Colonic mucosa (tissue), 4 donors: ENCODE measurements around the gene FAM98B. TPM values are rescaled to one million over a fixed set of nuclear protein-coding genes. Genes with fewer than 3 reads are reported as not detected.

Experiments
- DNase-seq: peaks from one replicate; pipeline ENCODE4 v3.0.0-alpha.2; 2020
- H3K27ac ChIP-seq: fragments of 200-600 bp; one replicate; pipeline ENCODE4 v1.8.0; 2021
- H3K27me3 ChIP-seq: fragments of 200-600 bp; one replicate; pipeline ENCODE4 v1.8.0; 2021
- H3K36me3 ChIP-seq: fragments of 200-600 bp; one replicate; pipeline ENCODE4 v1.8.0; 2021
- H3K4me1 ChIP-seq: fragments of 200-600 bp; one replicate; pipeline ENCODE4 v1.8.0; 2021; ENCODE audit warnings: mild to moderate bottlenecking
- H3K4me3 ChIP-seq: fragments of 200-600 bp; one replicate; pipeline ENCODE4 v1.8.0; 2021
- H3K9ac ChIP-seq, 2 donors: one replicate each; pipeline ENCODE4 v1.7.0; 2013; ENCODE audit warnings: control low read depth in 2 of 2, low read depth in 2 of 2, low read length in 2 of 2
- H3K9me3 ChIP-seq: fragments of 200-600 bp; one replicate; pipeline ENCODE4 v1.8.0; 2021
- intact Hi-C: fragments of 100-400 bp; cut with DNase I; formaldehyde crosslinking; loops from one replicate; pipeline ENCODE4 v1.14.1; 2022
- total RNA-seq, 2 donors: library from RNA; stranded (reverse); fragmentation: NEBNext Ultra II Directional in 1 of 2; extraction: Animal tissue kit (Norgen Biotek cat#: 25700) in 1 of 2; gene quantifications; one replicate each; pipeline ENCODE4 v1.2.1, GENCODE V29; 2021
- TF ChIP-seq, protein P1 (sequence below): fragments of 200-600 bp; IDR thresholded peaks from one replicate; pipeline ENCODE4 v1.8.0; 2022; ENCODE audit warnings: antibody characterized with exemption, mild to moderate bottlenecking
- donor health status: healthy.
- donor health status: DM: no; HTN: no; CAD: no.
- donor health status: DM: no; HTN: no; CAD: no.

FAM98B gene
- total RNA-seq, 2 donors from 2014 or later, result 20.0 to 20.9 TPM

DNA sequence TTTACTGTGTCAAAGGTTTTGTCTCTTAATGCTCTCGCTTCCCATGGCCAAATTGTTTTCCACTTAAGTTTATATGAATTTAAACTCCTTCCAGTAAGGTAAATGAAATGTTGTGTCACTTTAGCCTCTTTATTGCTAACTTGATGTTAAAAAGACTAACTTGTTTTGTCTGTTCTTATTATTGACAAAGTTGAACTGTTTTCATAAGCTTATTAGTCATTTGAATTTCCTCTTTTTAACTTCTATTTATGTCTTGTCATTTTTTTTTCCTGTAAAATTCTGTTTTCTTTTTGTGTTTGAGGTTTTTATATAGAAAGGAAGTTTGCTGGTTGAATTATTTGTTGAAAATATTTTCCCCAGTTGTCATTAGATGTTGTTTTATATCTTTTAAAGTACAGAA, 25.8 kb downstream of the FAM98B start:
- intact Hi-C loops, result loop anchor here (5.0 to 10.0 kb wide), 2 partner anchors 83 to 205 kb away; partner anchors contain the start of gene RASGRP1
- peaks cover 6% of the 10 kb centered on the region for H3K4me1 ChIP-seq
- TF ChIP-seq, protein P1, sequence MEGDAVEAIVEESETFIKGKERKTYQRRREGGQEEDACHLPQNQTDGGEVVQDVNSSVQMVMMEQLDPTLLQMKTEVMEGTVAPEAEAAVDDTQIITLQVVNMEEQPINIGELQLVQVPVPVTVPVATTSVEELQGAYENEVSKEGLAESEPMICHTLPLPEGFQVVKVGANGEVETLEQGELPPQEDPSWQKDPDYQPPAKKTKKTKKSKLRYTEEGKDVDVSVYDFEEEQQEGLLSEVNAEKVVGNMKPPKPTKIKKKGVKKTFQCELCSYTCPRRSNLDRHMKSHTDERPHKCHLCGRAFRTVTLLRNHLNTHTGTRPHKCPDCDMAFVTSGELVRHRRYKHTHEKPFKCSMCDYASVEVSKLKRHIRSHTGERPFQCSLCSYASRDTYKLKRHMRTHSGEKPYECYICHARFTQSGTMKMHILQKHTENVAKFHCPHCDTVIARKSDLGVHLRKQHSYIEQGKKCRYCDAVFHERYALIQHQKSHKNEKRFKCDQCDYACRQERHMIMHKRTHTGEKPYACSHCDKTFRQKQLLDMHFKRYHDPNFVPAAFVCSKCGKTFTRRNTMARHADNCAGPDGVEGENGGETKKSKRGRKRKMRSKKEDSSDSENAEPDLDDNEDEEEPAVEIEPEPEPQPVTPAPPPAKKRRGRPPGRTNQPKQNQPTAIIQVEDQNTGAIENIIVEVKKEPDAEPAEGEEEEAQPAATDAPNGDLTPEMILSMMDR, result no peak
- H3K9me3 ChIP-seq, result no peaks in the 10 kb centered on the region
- no peaks in the 10 kb centered on the region for H3K36me3 ChIP-seq
- no peak overlapping the region for H3K4me3 ChIP-seq
- H3K9ac ChIP-seq, result no peak overlapping the region
- H3K27ac ChIP-seq, result no peak overlapping the region
- DNase-seq, result no peak
- H3K27me3 ChIP-seq, result no peaks in the 10 kb centered on the region

DNA sequence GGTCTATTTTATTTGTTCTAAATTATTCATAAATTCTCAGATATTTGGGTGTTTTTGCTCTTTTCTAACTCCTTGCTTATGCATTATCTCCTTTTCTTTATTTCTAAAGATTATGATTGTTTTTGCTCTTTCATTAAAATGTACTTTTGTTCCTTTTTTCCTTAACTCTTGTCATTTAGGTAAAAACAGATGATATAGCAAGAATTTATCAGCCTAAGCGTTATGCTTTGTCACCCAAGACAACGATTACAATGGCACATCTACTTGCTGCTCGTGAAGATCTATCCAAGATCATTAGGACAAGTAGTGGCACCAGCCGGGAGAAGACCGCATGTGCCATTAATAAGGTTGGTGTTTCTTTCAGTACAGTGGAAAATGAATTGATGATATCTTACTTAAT, 27.2 kb downstream of the FAM98B start:
- Histone ChIP-seq H3K36me3 (no peaks in the 10 kb centered on the region), H3K9ac (no peak overlapping the region), H3K27me3 (no peaks in the 10 kb centered on the region), H3K4me3 (no peak overlapping the region), H3K9me3 (no peaks in the 10 kb centered on the region), H3K4me1 (peaks cover 6% of the 10 kb centered on the region), H3K27ac (no peak overlapping the region)
- TF ChIP-seq, protein P1, result no peak
- no peak for DNase-seq
- intact Hi-C loops, result no loop called here

DNA sequence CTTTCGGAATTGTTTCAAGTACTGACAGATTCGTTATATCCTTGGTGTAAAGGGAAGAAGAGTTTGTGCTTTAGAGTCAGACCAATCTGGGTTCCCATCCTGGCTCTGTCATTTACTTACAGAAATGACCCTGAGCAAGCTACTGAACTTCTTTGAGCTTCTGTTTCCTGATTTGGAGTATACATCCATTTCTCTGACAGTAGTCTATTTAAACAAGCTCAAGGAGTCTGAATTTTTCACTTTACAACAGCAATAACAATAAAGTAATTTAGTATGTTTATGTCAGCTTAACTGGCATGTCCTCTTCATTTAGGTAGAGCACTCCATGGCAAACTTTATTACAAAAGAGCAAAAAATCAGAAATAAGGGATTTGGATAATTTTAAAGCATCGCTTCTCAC, 27.8 kb downstream of the FAM98B start:
- H3K27ac ChIP-seq, result no peak overlapping the region
- no peak for DNase-seq
- intact Hi-C loops, result no loop called here
- peaks cover 6% of the 10 kb centered on the region for H3K4me1 ChIP-seq
- TF ChIP-seq, protein P1, result no peak
- H3K9ac ChIP-seq, result no peak overlapping the region
- no peak overlapping the region for H3K4me3 ChIP-seq
- no peaks in the 10 kb centered on the region for H3K36me3 ChIP-seq
- H3K9me3 ChIP-seq, result no peaks in the 10 kb centered on the region
- H3K27me3 ChIP-seq, result no peaks in the 10 kb centered on the region

DNA sequence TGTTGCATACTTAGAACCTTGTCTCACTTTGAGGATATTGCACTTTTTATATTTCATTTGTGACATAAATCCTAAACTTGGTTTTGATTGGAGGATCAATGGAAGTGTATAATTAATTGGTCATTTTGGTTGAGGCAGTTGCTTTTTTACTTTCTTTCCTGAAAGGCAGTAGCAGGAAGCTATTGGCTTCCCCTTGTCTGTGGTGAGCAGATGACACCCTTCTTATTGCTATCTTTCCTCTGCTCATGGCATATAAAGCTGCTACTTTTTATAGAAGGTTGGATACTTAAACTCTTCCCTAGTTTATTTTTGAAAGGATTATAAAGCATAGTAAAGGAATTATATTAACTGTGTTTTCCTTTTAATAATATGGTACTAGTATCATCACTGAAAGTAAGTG, 28.6 kb downstream of the FAM98B start:
- no peak overlapping the region for H3K4me3 ChIP-seq

DNA sequence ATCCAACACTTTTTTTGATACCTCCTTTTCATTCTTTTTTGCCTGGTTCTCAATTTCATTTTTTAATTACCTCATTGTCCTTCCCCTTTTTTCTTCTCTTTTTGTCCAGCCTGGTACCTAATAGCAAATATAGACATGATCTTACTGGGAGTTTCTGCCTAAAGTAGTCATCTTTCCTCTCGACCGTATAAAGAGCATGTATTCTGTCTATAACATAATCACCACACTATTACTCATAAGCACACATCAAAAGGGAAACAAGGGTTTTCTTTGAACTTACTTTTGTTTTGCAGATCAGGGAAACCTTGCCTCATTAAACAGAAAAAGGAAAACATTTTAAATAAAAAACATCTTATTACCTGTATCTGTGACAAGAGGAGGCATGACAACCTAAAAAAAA, 33.0 kb downstream of the FAM98B start:
- Histone ChIP-seq H3K4me3 (no peak overlapping the region), H3K27me3 (no peaks in the 10 kb centered on the region), H3K9ac (no peak overlapping the region), H3K27ac (no peak overlapping the region), H3K9me3 (no peaks in the 10 kb centered on the region), H3K4me1 (peaks cover 5% of the 10 kb centered on the region), H3K36me3 (no peaks in the 10 kb centered on the region)
- no peak for DNase-seq
- TF ChIP-seq, protein P1, result no peak
- intact Hi-C loops, result no loop called here

More for the DNA sequence above, 28.6 kb downstream of the FAM98B start:
- peaks cover 6% of the 10 kb centered on the region for H3K4me1 ChIP-seq
- TF ChIP-seq, protein P1, result no peak
- no peaks in the 10 kb centered on the region for H3K9me3 ChIP-seq
- DNase-seq, result no peak
- intact Hi-C loops, result no loop called here
- no peaks in the 10 kb centered on the region for H3K27me3 ChIP-seq
- no peaks in the 10 kb centered on the region for H3K36me3 ChIP-seq
- no peak overlapping the region for H3K27ac ChIP-seq
- no peak overlapping the region for H3K9ac ChIP-seq
